RWPE2 (cell line): ENCODE measurements around the gene CCDC86.

Source experiments
- ATAC-seq: fragments of 200-7000 bp; cut with Tn5 transposase; 3 replicates; pipeline ENCODE4 v1.9.1; 2021; ENCODE audit warnings: low read depth
- DNase-seq: peaks from one replicate; pipeline ENCODE4 v3.0.0-alpha.2; 2020; ENCODE audit warnings: low spot score
- H3K27ac ChIP-seq: fragments of 450-650 bp; 2 replicates; pipeline ENCODE4 v1.5.1; 2017; ENCODE audit warnings: mild to moderate bottlenecking; ENCODE audit not compliant: poor library complexity, severe bottlenecking
- H3K27me3 ChIP-seq: fragments of 250-450 bp; sonication (Bioruptor Pico); 2 replicates; pipeline ENCODE4 v1.5.1; 2021; ENCODE audit warnings: mild to moderate bottlenecking, moderate library complexity; ENCODE audit not compliant: insufficient read depth, poor library complexity, severe bottlenecking
- H3K36me3 ChIP-seq: fragments of 250-450 bp; sonication (Bioruptor Pico); 2 replicates; pipeline ENCODE4 v1.5.1; 2020; ENCODE audit warnings: low read depth, mild to moderate bottlenecking, moderate library complexity
- H3K4me1 ChIP-seq: fragments of 250-450 bp; sonication (Bioruptor Pico); 2 replicates; pipeline ENCODE4 v1.5.1; 2021; ENCODE audit warnings: mild to moderate bottlenecking, moderate library complexity; ENCODE audit not compliant: insufficient read depth, poor library complexity, severe bottlenecking
- H3K4me3 ChIP-seq: fragments of 250-450 bp; sonication (Bioruptor Pico); 2 replicates; pipeline ENCODE4 v1.5.1; 2021; ENCODE audit warnings: mild to moderate bottlenecking, moderate library complexity; ENCODE audit not compliant: severe bottlenecking
- H3K9me3 ChIP-seq: fragments of 250-450 bp; sonication (Bioruptor Pico); 2 replicates; pipeline ENCODE4 v1.5.1; 2021; ENCODE audit warnings: mild to moderate bottlenecking, moderate library complexity; ENCODE audit not compliant: severe bottlenecking
- CTCF ChIP-seq: fragments of 450-650 bp; IDR thresholded peaks from one replicate; pipeline ENCODE4 v1.5.1; 2017; ENCODE audit warnings: mild to moderate bottlenecking, moderate library complexity; ENCODE audit not compliant: poor library complexity, severe bottlenecking

CCDC86 gene

GRCh38 chr11:60851327-60852104 lies 9.6 kb downstream of the CCDC86 start:
- Histone ChIP-seq H3K4me1 (no peaks in the 10 kb centered on the region), H3K4me3 (no peak overlapping the region), H3K9me3 (no peaks in the 10 kb centered on the region), H3K27me3 (no peaks in the 10 kb centered on the region), H3K36me3 (peaks cover 11% of the 10 kb centered on the region; the same call in 1 of the 2 replicates), H3K27ac (no peak overlapping the region)
- ATAC-seq: no peak
- no peak for TF ChIP-seq CTCF
- no peak for DNase-seq

- no peak for ATAC-seq
- H3K4me1 ChIP-seq: no peaks in the 10 kb centered on the region
- H3K4me3 ChIP-seq: no peak overlapping the region
- TF ChIP-seq CTCF: no peak
- no peak for DNase-seq
- H3K27me3 ChIP-seq: no peaks in the 10 kb centered on the region
- H3K36me3 ChIP-seq: peaks cover 8% of the 10 kb centered on the region; the same call in 1 of the 2 replicates
- H3K9me3 ChIP-seq: no peaks in the 10 kb centered on the region
- H3K27ac ChIP-seq: no peak overlapping the region
Measured at GRCh38 chr11:60852117-60852981, 10.4 kb downstream of the CCDC86 start.

- H3K27ac ChIP-seq: no peak overlapping the region
- no peaks in the 10 kb centered on the region for H3K9me3 ChIP-seq
- no peaks in the 10 kb centered on the region for H3K4me1 ChIP-seq
- ATAC-seq (no peak), DNase-seq (no peak)
- H3K36me3 ChIP-seq: peaks cover 7% of the 10 kb centered on the region; the same call in 1 of the 2 replicates
- no peak overlapping the region for H3K4me3 ChIP-seq
- H3K27me3 ChIP-seq: no peaks in the 10 kb centered on the region
- TF ChIP-seq CTCF: no peak
Measured at GRCh38 chr11:60852982-60853950, 11.4 kb downstream of the CCDC86 start.

- DNase-seq: no peak
- H3K9me3 ChIP-seq: no peaks in the 10 kb centered on the region
- H3K4me3 ChIP-seq: no peak overlapping the region
Measured at GRCh38 chr11:60854140-60854846, 12.4 kb downstream of the CCDC86 start.

More at GRCh38 chr11:60854140-60854846, 12.4 kb downstream of the CCDC86 start:
- peaks cover 7% of the 10 kb centered on the region; the same call in 1 of the 2 replicates for H3K36me3 ChIP-seq
- H3K27ac ChIP-seq: no peak overlapping the region
- H3K27me3 ChIP-seq: no peaks in the 10 kb centered on the region
- H3K4me1 ChIP-seq: no peaks in the 10 kb centered on the region
- TF ChIP-seq CTCF: no peak
- ATAC-seq: no peak
